ENCODE results near the gene ARHGEF28. TPM values are rescaled to one million over a fixed set of nuclear protein-coding genes. Genes with fewer than 3 reads are reported as not detected.

The ARHGEF28 gene
- total RNA-seq, 4 donors from 2014 or later = 13.3 to 19.0 (median 16.9) TPM

DNA sequence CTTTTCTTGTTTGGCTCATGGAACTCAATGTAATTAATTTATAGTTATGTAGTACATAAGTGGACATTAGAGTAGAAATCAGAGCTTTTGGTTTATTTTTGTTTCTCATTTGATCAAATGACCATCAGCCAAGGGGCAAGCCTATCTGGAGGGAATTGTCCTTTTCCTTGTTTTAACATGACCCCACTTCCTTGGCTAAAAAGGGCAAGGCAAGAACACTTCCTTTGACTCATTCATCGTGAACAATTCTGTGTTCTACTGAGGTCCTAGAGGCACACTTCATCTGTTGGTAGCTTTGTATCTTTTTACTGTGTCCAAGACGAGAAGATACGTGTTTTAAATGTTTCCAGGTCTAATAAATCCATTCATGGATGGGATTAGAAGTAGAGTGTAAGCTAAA lies 148.9 kb downstream of the ARHGEF28 start:
- H3K36me3 ChIP-seq = no peaks in the 10 kb centered on the region
- no peaks in the 10 kb centered on the region for H3K4me1 ChIP-seq
- H3K9me3 ChIP-seq = no peaks in the 10 kb centered on the region
- no peak overlapping the region for H3K27ac ChIP-seq
- no peak for DNase-seq
- no peaks in the 10 kb centered on the region for H3K27me3 ChIP-seq
- TF ChIP-seq CTCF (IDR thresholded peaks at IDR 0.05) = no peak
- no peak for TF ChIP-seq POLR2A (IDR thresholded peaks at IDR 0.05)
- H3K4me3 ChIP-seq = no peak overlapping the region

DNA sequence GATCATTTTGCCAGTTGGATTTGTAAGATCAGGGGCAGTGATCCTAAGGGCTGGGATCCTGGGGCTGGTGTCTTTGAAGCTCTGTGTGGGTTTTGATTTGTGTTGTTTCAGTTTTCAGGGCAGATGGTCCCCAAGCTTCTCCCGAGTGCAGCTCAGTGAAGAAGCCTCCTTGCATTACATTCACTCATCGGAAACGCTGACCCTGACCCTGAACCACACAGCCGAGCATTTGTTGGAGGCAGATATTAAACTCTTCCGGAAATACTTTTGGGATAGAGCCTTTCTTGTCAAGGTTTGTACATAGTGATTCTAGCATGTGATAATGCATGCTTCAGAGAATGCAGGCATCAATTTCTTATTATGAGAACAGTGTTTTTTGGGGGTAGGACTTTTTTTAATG lies 150.4 kb downstream of the ARHGEF28 start:
- no peak overlapping the region for H3K4me3 ChIP-seq
- H3K9me3 ChIP-seq = no peaks in the 10 kb centered on the region
- H3K27ac ChIP-seq = no peak overlapping the region
- no peaks in the 10 kb centered on the region for H3K27me3 ChIP-seq
- no peaks in the 10 kb centered on the region for H3K36me3 ChIP-seq
- no peak for DNase-seq
- TF ChIP-seq POLR2A (IDR thresholded peaks at IDR 0.05) (no peak), CTCF (IDR thresholded peaks at IDR 0.05) (no peak)
- no peaks in the 10 kb centered on the region for H3K4me1 ChIP-seq

- no peaks in the 10 kb centered on the region for H3K9me3 ChIP-seq
- H3K27me3 ChIP-seq = no peaks in the 10 kb centered on the region
- H3K27ac ChIP-seq = no peak overlapping the region
- no peaks in the 10 kb centered on the region for H3K36me3 ChIP-seq
- TF ChIP-seq CTCF (IDR thresholded peaks at IDR 0.05) = no peak
- no peak for TF ChIP-seq POLR2A (IDR thresholded peaks at IDR 0.05)
- H3K4me1 ChIP-seq = no peaks in the 10 kb centered on the region
- H3K4me3 ChIP-seq = no peak overlapping the region
- no peak for DNase-seq
Measured at GRCh38 chr5:73777192-73777591, 151.2 kb downstream of the ARHGEF28 start.

DNA sequence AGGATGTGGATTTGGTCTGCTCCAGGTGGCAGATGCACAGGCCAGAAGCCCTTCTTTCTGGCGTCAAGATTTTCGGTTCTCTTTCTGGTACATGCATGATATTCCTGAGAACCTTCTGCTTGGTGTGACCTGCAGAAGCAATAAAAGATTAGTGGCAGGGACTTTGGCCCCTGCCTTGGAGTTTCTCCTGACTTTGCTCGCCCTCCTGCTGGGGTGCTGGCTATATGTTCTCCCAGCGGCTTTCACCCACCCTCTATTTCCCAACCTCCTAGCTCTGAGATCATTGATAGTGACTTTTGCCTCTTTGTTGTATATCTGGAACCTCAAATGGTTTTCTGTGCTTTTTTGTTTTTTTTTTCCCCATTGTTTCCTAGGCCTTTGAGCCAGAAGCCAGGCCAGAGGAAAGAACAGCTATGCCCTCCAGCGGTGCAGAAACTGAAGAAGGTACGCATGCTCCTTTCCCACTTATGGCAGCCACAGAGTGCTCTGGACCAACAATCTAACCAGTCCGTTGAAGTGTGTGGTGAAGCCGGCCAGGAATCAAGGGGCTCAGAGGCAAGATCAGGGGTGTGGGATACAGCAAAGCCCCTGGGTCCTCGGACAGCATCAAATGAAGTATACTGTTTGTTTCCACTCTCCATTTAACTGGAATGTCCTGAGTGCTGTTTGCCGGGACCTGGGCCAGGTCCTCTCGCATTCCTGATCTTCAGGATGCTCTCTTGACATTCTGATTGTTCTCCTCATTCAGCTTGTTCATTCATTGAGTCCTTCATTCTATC lies 154.5 kb downstream of the ARHGEF28 start:
- TF ChIP-seq POLR2A (IDR thresholded peaks at IDR 0.05) = no peak
- TF ChIP-seq CTCF (IDR thresholded peaks at IDR 0.05) = peak in 2 of 6 experiments; percentile 19 to 27
- Histone ChIP-seq H3K27me3 (no peaks in the 10 kb centered on the region), H3K4me3 (no peak overlapping the region), H3K36me3 (no peaks in the 10 kb centered on the region), H3K4me1 (no peaks in the 10 kb centered on the region), H3K9me3 (no peaks in the 10 kb centered on the region), H3K27ac (peak overlapping the region in 1 of 4 donors; percentile 41)
- DNase-seq = peak in 2 of 3 donors; percentile 63 to 65

DNA sequence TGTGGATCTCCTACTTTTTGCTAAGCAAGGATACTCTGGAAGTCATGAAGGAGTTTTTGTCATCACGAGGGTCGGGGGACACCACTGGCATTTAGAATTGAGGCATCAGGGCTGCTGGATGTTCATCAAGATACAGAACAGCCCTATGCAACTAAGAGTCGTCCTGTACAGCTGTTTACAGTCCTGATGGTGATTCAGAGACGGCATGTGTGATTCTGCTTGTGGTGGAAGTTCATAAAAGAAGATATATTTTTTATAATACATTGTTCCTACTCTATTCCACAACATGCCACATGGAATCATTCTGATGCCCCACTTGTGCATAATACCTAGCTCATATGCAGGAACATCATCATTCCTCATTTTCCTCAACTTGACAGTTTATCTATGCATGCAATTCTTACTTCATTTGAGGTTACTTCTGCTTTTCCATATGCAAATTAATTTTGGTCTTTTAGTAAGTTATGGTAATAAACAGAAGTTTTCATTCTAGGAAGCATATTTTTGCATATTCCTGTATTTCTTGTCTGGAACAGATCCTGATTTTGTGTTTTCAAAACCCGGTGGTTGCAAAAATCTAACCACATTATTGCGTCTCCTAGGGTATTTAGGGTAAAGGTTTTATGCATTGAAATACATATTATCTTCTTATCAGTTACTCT lies 155.2 kb downstream of the ARHGEF28 start:
- Histone ChIP-seq H3K4me3 (no peak overlapping the region), H3K9me3 (no peaks in the 10 kb centered on the region), H3K27ac (no peak overlapping the region), H3K36me3 (no peaks in the 10 kb centered on the region), H3K27me3 (no peaks in the 10 kb centered on the region), H3K4me1 (no peaks in the 10 kb centered on the region)
- TF ChIP-seq POLR2A (IDR thresholded peaks at IDR 0.05) (no peak), CTCF (IDR thresholded peaks at IDR 0.05) (no peak)
- DNase-seq = no peak
